Measurements from ENCODE around the gene RPS6KL1.
"Not testable (repeated sequence)": the region's sequence is repeated elsewhere in the genome, so short reads cannot be mapped to it uniquely, and the experiment has no call there.

RPS6KL1 gene

GRCh38 chr14:74935360-74935680, 12.3 kb upstream of the RPS6KL1 start:
- DNase-seq, result no peak

GRCh38 chr14:74934476-74935359, 11.7 kb upstream of the RPS6KL1 start:
- DNase-seq, result peak; percentile 61 to 75

GRCh38 chr14:74934041-74934440, 11.0 kb upstream of the RPS6KL1 start:
- peak; percentile 33 to 78 for DNase-seq

GRCh38 chr14:74932936-74933335, 9.9 kb upstream of the RPS6KL1 start:
- DNase-seq, result not testable (repeated sequence)

GRCh38 chr14:74932401-74932901, 9.4 kb upstream of the RPS6KL1 start:
- DNase-seq, result no peak

GRCh38 chr14:74931744-74932143, 8.7 kb upstream of the RPS6KL1 start:
- DNase-seq, result not testable (repeated sequence)

GRCh38 chr14:74929242-74929641, 6.2 kb upstream of the RPS6KL1 start:
- no peak for DNase-seq

GRCh38 chr14:74927225-74927624, 4.2 kb upstream of the RPS6KL1 start:
- DNase-seq, result no peak

- no peak for DNase-seq
These were observed 1.0 kb upstream of the RPS6KL1 start for GRCh38 chr14:74924061-74924460.

- DNase-seq, result no peak
These were observed 891 bp downstream of the RPS6KL1 start for GRCh38 chr14:74921987-74922751.

- DNase-seq, result no peak
These were observed 1.9 kb downstream of the RPS6KL1 start for GRCh38 chr14:74921053-74921620.

GRCh38 chr14:74920281-74920680, 2.8 kb downstream of the RPS6KL1 start:
- DNase-seq, result no peak

- no peak for DNase-seq
These were observed 3.5 kb downstream of the RPS6KL1 start for GRCh38 chr14:74919421-74920165.

- DNase-seq, result no peak
These were observed 4.7 kb downstream of the RPS6KL1 start for GRCh38 chr14:74918380-74918779.

- no peak for DNase-seq
These were observed 5.4 kb downstream of the RPS6KL1 start for GRCh38 chr14:74917646-74918081.

- no peak for DNase-seq
These were observed 5.9 kb downstream of the RPS6KL1 start for GRCh38 chr14:74917178-74917543.

- DNase-seq, result no peak
These were observed 7.2 kb downstream of the RPS6KL1 start for GRCh38 chr14:74915826-74916225.

- DNase-seq, result no peak
These were observed 7.6 kb downstream of the RPS6KL1 start for GRCh38 chr14:74915426-74915825.

GRCh38 chr14:74913986-74914573, 9.0 kb downstream of the RPS6KL1 start:
- peak; percentile 50 to 67 for DNase-seq

- DNase-seq, result no peak
These were observed 9.6 kb downstream of the RPS6KL1 start for GRCh38 chr14:74913393-74913910.

GRCh38 chr14:74912801-74913200, 10.3 kb downstream of the RPS6KL1 start:
- no peak for DNase-seq

- no peak for DNase-seq
These were observed 10.9 kb downstream of the RPS6KL1 start for GRCh38 chr14:74912111-74912510.
